ENCODE measurements around the gene RACGAP1.

Gene RACGAP1

DNA sequence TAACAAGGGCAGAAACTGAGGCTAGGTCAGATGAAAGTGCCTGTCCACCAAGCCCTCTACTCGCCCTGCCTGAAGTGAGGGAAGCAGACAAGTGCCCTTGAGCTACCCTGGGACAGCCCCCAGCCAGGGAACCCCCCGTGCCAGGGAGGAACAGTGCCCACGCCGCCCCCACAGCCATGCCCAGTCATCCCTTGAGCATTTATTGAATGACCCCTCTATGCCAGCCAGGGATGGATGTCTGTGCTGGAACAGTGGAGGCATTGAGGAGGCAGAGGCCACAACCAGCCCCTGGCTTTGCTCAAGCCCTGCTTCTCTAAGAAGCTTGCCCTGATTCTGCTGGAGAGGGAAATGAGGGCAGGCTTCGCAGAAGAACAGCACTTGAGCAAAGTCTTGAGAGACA lies 56.3 kb downstream of the RACGAP1 start:
- DNase-seq (ENCODE audit: low spot score): no peak

- DNase-seq (ENCODE audit: low spot score): no peak
Measured at GRCh38 chr12:49968471-49968870, 56.8 kb downstream of the RACGAP1 start.

GRCh38 chr12:49967777-49968250 lies 57.5 kb downstream of the RACGAP1 start:
- DNase-seq (ENCODE audit: low spot score): no peak

- peak; percentile 90 for DNase-seq (ENCODE audit: low spot score)
Measured at GRCh38 chr12:49967042-49967776, 58.1 kb downstream of the RACGAP1 start.

GRCh38 chr12:49966511-49967041 lies 58.7 kb downstream of the RACGAP1 start:
- DNase-seq (ENCODE audit: low spot score): no peak

DNA sequence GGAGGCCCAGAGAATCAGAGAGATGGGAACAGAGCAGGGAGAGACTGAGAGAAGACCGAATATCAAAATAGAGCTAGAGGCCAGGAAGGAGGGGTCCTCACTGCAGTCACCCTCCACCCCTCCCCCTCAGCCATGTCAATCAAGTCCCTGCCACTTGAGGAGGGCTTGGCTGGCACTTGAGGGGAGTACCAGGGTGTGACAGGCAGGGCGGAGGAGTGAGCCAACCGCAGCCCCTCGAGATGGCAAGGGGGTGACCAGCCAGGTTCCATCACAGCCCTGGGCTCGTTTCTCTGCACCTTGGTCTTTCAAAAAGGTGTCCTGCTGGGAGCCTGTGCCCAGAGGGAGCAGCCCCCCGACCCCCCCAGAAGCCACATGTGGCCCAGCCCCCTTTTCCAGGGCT lies 59.5 kb downstream of the RACGAP1 start:
- DNase-seq (ENCODE audit: low spot score): no peak

- DNase-seq (ENCODE audit: low spot score): no peak
Measured at GRCh38 chr12:49964849-49965624, 60.3 kb downstream of the RACGAP1 start.

- no peak for DNase-seq (ENCODE audit: low spot score)
Measured at GRCh38 chr12:49963976-49964815, 61.1 kb downstream of the RACGAP1 start.

- DNase-seq (ENCODE audit: low spot score): no peak
Measured at GRCh38 chr12:49962861-49963765, 62.2 kb downstream of the RACGAP1 start.

DNA sequence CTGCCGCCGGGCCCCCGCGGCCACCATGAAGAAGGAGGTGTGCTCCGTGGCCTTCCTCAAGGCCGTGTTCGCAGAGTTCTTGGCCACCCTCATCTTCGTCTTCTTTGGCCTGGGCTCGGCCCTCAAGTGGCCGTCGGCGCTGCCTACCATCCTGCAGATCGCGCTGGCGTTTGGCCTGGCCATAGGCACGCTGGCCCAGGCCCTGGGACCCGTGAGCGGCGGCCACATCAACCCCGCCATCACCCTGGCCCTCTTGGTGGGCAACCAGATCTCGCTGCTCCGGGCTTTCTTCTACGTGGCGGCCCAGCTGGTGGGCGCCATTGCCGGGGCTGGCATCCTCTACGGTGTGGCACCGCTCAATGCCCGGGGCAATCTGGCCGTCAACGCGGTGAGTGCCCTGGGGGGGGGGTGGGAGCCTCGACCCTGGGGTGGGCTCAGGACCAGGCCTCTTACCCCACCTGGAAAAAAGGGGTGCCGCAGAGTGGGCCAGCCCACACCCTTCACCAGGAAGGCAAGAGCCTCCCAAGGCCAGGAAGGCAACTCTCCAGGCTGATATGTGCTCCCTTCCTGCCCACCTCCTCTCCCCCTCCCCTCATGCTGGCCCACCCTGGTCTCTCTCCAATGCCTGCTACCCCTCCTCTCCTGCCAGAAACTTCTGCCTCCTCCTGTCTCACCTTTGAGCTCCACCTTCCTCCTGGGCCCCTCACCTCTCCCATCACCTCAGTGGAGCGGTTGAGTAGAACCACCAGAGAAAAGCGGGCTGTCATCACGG lies 63.1 kb downstream of the RACGAP1 start:
- no peak for DNase-seq (ENCODE audit: low spot score)

- DNase-seq (ENCODE audit: low spot score): no peak
Measured at GRCh38 chr12:49961111-49961922, 64.0 kb downstream of the RACGAP1 start, which contains the start of gene AQP5. Gene AQP5 (plus strand): TSS chr12:49961872. CDS start chr12:49962018, 146 bp downstream.

DNA sequence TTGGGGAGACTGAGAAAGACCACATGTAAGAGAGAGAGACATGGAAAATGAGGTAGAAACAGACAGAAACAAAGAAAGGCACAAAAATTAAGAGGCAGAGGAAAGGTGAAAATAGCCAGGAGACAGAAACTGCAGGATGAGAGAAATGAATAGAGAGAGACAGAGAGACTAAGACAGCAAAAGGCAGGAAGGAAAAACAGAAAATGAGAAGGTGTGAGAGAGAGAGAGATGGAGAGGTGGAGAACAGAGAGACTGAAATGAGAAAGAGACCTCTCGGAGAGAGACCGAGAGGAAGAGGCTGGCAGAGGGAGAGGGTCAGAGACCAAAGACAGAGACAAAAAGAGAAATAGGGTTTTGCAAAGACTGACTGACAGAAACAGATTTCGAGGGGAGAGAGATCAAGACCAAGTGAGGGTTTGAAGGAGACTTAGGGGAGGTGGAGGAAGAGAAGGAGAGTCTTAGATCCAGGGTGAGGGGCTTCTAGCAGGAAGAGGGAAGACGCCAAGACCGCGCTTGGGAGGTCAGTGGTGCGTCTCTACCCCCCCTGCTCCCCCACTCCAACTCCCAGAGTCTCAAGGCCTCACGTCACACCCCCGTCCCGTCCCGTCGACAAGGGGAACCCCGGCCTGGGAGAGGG lies 64.7 kb downstream of the RACGAP1 start:
- no peak for DNase-seq (ENCODE audit: low spot score)

GRCh38 chr12:49959685-49960473 lies 65.4 kb downstream of the RACGAP1 start:
- DNase-seq (ENCODE audit: low spot score): no peak

DNA sequence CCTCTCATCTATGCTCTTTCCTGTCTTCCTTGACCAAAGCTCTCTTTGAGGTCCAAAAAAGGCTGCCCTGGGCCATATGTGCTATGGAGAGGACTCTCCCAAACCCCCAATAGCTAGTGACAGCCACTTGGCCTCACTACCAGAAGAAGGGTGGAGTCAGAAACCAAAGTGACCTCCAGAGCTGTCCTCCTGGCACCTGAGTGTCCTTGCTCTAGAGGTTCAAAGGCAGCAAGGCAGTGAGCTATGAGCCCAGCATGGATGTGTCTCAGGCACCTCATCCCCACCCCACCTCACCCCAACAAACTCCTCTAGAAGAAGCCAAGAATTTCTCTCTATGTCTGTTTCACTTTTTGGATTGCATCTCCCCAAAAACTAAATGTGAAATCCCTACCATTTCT lies 67.7 kb downstream of the RACGAP1 start:
- no peak for DNase-seq (ENCODE audit: low spot score)

GRCh38 chr12:49956663-49957569 lies 68.4 kb downstream of the RACGAP1 start:
- DNase-seq (ENCODE audit: low spot score): no peak

GRCh38 chr12:49955899-49956662 lies 69.2 kb downstream of the RACGAP1 start:
- DNase-seq (ENCODE audit: low spot score): no peak
